ENCODE results near the gene DYTN.

DYTN gene

GRCh38 chr2:206698811-206699210 lies 19.4 kb downstream of the DYTN start:
- no peak for DNase-seq

DNA sequence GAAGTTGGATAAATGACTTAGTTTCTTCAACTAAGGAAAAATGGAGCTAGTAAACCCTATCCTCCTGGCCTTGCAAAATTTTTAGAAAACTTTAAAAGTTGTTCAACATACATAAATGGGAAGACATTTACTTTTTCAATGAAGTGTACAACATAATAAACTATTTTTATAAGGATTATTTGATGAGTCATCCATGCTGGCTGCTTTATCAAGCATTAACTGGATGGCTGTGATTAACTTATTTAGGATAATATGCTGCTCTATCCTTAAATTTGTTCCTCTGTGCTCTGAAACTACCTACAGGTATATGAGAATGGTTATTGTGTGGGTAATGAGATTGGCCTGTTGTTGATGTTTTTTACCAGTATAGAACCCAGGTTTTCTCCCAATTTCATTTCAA lies 21.3 kb downstream of the DYTN start:
- no peak for DNase-seq

- peak; percentile 56 for DNase-seq
Measured at GRCh38 chr2:206693399-206694137, 24.6 kb downstream of the DYTN start.

DNA sequence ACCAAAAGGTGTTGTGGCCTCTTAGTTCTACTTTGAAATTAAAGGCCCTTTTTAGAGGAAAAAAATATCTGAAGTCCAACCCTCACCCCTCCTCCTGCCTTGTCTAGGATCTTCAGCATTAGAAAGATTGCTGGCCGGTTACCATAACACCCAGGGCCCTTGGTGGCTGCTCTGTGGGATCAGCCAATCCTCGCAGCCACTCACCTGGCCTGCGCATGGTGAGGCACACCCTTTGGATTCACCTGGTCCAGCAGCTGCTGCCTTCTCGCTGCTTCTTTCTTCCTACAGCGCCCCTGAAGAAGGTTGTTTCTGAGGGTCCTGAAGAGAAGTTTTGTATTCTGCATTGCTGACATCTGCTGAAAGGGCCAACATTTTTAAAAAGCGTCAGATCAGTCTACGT lies 25.2 kb downstream of the DYTN start:
- DNase-seq, result no peak

DNA sequence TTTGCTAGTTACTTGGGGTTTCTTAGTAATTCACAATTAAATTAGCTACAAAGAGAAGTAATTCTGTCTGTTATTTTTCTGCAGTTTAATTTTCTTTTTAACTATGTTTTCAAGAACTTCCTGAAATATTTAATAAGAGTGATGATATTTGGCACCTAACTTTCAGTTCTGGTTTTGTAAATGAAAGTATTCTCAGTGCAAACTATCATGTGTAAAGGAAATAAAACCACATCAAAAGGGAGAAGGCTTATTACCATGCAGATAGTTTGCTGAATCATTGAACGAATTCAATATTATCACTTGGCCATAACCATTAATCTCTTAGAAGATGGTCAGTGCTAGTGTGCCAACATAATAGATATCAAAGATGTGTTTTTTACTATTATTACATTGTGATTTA lies 29.2 kb downstream of the DYTN start:
- DNase-seq, result no peak

- DNase-seq, result no peak
Measured at GRCh38 chr2:206688453-206688852, 29.7 kb downstream of the DYTN start.

- no peak for DNase-seq
Measured at GRCh38 chr2:206683546-206683945, 34.6 kb downstream of the DYTN start.

DNA sequence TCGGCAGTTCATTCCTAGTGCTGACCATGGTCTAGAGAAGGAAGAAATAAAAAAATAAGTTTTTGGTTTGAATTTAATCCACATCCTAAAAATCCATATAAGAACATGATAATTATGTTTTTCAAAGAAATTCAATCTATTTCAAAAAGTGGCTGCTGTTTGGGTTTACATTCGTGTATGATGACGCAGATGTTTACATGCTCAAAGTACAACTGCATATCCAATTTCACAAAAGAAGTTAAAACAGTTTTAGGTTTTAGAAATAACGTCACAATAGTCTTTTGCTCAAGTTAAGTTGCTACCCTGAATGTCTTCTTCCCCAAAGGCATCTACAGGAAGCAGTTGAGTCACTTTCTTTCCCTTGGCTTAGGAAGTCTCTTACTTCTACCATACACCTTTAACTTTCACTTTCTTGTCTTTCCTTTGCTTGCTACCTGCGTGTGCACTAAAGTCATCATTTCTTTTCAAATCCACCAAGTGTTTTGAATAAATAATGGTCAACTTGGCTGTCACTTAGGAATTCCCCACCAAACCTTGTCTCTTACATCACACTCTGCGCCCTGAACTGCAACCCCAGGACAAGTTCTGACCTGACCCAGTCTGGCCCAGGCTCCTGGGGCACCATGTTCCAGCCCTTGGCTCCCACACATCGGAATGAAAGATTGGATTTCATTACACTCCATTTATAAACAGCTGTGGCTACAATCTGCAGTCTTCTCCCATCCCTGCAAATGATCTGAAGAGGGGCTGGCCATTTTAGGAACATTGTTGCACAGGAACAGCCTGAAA lies 47.5 kb downstream of the DYTN start:
- no peak for DNase-seq

DNA sequence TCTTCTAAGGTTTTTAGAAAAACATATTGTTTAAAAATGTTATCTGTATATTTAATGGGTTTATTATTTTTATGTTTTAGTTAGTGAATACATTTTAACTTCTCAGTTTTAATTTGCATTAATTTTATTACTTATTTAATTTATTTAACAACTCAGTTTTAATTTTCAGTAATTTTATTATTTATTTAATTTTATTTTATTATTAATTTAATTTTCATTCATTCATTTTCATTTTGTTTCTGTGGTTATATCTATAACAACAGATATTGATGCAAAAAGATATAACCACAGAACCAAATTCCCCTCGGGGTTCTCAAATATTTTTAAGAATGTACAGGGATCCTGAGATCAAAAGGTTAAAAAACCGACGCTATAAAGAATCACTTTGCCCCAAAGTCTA lies 52.9 kb downstream of the DYTN start:
- DNase-seq, result no peak

- DNase-seq, result no peak
Measured at GRCh38 chr2:206657087-206657486, 61.1 kb downstream of the DYTN start.

DNA sequence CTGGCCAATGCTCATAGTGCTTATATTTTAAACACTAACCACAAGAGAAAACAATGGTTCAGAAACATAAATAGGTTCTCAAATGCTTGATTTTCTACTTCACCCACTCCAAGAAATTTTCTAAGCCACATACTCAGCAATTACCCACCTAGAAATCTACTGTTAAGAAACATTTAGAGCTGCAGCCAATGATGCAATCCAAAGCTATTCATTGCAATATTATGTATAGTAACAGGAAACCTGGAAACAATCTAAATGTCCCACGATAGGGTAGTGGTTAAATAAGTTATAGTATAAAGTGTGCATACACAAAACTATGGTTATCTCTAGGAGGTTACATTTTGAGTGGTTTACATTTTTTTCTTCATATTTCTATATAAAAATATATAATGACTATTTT lies 70.2 kb downstream of the DYTN start:
- DNase-seq, result no peak

DNA sequence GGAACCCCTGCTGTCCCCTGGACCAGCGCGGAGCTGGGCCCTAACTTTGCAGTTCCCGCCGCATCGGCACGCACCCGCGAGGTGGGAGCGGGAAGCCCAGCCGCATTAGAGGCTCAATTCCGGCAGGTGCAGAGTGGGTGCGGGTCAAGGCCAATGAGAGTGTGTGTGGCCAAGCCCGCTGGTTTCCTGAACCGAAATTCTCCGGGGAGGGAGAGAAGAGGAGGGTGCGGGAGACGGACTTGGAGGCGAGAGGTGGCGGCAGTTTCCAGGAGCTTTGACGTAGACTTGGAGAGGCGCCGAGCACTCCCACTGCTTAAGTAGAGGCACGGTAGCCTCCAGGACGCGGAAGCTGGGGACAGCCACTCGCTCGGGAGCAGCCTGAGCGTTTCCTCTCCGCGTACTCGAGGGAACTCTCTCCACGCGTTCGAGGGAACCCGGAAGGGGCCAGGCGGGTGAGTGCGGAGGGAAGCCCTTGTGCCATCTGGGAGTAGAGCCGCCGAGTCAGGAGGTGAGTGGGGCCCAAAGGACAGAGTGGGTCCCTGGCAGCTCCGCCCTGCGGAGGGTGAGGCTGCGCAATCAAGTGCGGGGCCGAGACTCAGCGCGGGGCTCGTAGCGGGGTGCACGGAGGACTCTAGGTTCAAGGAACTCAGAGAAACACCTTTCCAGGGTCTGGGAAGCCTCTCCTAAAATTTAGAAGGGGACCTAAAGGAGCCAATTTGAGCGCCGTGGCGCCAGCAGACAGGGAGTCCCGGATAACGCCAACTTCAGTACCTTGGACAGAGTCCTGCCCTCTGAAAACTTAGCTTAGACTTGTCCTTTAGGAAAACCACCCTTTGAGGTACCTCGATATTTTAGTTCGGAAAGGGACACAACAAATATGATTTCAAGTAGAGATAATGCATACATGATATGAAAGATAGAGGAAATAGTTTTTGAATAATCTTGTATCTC lies 75.8 kb downstream of the DYTN start, which contains the start of gene FAM237A:
Gene FAM237A, plus strand, starts transcription at position 413 of the 951 bp plus-strand sequence. CDS start 1,750 bp downstream, outside the sequence.
- DNase-seq, result no peak

DNA sequence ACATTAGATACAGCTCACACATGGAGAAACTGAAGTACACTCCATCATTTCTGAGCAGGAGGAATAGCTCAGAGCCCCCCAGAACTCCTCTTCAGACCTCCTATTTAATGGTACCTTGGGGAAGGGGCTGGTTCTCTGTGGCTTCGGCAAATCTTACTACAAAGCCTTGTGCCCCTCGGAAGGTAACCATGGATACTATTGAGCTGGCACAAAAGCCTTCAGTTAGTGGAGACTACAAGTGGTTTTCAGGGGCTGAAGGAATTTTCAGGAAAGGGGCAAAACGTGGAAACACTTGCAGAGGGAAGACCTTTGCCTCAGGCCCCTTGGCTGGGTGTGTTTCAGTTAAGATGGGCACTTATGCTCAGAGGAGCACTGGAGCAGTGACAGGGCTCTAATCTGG lies 77.0 kb downstream of the DYTN start:
- DNase-seq, result no peak

DNA sequence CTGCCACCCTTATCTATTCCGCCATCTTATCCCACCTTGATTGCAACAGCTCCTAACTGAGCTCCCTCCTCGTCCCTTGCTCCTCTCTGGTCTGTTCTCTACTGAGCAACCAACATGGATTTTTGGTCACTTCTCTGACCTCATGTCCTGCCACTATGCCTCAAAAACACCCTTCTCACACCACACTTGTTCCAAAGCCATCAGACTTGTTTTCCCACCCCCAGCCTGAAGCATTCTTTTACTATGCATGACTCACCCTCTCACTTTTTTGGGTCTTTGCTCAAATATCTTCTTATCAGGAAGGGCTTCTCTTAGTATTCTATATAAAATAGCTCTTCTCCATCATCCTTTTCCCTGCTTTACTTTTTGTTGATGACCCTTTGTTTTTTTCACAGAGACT lies 78.6 kb downstream of the DYTN start:
- DNase-seq, result no peak

- no peak for DNase-seq
Measured at GRCh38 chr2:206635015-206635414, 83.2 kb downstream of the DYTN start.

DNA sequence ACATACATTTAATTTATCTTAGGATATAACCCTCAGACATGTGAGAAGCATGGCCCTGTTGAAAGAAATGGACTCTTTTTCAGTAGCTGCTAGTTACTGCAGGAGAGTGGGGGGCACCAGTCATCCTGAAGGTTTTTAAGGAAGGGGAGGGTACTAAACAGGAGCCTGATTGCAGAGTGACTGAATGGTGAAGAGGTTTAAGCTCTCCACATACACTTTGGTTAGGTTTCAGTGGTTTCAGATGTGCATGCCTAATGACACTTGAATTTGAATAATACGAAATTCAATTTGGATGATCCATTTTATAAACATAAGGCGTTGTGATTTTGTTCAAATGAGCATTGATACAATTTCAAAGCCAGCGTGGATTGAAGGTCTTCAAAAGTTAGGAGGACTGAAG lies 86.9 kb downstream of the DYTN start:
- DNase-seq, result no peak

DNA sequence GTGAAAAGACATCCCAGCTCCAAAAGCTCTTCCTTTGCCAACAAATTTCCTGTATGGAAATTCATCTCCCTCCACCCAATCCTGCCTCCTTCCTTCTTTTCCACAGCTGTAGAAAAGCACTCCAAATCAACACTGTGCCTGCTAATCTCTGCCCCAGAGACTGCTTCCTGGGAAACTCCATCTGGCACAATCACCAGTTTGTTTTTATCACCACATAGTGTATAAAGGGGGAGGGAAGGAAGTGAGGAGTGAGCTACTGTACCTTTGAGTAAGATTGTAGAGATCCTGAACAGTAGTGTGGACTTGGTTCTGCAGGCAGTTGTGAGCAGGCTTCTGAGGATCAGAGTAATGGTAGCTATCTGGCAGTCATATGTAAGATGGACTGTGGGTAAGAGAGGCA lies 90.6 kb downstream of the DYTN start:
- no peak for DNase-seq

DNA sequence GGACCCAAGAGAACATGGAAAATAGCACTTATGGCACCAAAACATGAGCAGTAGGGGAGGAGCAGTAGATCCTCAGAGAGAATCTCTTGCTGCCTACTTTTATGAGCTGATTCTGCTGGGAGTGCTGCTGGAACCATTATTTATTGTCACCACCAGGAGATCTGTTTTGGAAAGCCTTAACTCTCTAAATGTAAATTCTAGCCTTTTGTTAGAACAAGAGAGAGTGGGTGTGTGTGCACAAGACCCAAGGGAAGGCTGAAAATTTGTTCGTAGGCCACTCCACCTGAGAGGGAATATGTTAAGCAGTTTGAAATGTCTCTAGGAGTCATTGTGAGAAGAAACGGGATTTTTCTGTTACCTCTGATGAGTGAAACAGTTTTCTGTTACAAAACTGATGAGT lies 92.1 kb downstream of the DYTN start:
- DNase-seq, result no peak

GRCh38 chr2:206619011-206619410 lies 99.2 kb downstream of the DYTN start:
- DNase-seq, result no peak

DNA sequence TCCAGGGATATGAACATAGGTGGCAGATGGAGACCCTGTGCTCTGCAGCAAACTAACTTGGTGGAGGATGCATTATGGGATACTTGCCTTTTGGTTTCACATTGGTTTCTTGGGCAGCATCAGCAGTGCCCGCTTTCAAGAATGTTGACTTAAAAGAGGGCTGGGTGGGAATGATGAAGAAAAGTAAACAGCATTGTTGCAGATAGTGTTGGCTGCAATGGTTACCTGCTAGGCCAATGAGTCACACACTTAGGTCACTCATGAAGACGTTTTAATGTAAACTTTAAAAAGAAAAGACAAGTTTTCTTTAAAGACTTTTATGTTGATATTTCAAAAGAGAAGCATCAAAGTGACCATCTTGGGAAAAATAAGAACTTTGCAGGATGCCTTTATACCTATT lies 102.0 kb downstream of the DYTN start:
- no peak for DNase-seq

DNA sequence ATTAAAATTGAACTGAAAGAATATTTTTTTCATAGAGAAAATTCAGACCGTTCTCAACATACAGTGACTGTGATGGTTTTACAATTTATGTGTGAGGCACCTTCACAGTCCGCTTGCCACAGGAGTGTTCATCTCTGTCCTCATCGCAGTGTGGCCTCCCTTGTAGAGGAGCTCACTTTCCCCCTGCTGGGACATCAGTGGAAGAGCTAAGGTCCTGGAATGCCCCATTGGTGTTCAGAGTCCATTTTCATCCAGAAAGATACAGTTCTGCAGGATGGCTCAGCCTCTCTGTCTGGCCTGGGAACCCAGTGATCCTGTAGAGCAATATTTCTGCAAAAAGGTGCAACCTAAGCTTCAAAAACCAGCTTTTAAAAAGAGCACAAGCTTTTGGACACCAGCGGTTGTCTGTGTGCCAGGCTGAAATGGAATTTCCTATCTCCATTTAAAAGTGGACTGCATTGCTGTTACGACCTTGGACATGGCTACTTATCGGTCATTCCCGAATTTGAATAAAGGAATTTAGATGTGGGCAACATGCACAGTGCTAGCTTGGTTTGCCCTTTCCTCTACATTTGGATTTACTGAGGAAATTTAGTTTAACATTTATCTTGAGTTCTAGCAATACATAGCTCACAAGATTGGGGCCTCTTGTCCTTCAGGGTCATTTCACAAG lies 102.6 kb downstream of the DYTN start:
- DNase-seq, result no peak

DNA sequence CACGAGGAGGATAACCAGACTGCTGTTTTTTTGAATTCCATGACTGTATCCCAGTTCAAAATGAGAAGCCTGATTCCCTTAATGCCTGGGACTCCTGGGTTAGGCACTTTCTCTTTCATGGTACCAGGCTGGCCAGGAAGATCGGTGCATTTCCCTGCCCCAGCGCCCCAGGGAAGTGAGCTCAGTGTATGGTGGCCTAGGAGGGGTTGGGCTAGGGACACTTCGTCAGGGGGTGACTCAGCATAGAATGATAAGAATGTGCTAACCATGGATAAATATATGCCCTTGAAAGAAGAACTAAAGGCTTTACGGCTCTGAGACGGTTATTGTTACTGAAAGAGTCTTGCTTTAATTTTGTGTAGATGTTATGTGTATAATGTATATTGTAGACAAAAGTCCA lies 103.4 kb downstream of the DYTN start:
- DNase-seq, result no peak

GRCh38 chr2:206611736-206612135 lies 106.5 kb downstream of the DYTN start:
- DNase-seq, result no peak

Measured in NCI-H1105 (cell line).